Testis (tissue), 2 donors: Measurements from ENCODE around the gene TTBK2.

ENCODE experiments used
- CTCF ChIP-seq, 3 experiments: fragments of 450-650 bp in 2 of 3; fragments of 200-600 bp in 1 of 3; sonication (generic) in 1 of 3; IDR thresholded peaks; one replicate each; pipeline ENCODE4 v1.5.1; 2016 to 2019; ENCODE audit warnings: antibody characterized with exemption in 3 of 3, mild to moderate bottlenecking in 2 of 3, moderate library complexity in 1 of 3
- POLR2A ChIP-seq: fragments of 450-650 bp; IDR thresholded peaks from one replicate; pipeline ENCODE4 v1.6.1; 2017; ENCODE audit warnings: antibody characterized with exemption, mild to moderate bottlenecking, moderate library complexity

- no peak for TF ChIP-seq POLR2A
- TF ChIP-seq CTCF (IDR thresholded peaks at IDR 0.05): no peak
These were observed 201.5 kb downstream of the TTBK2 start for GRCh38 chr15:42719043-42719442.
